Thymus (tissue), 11 donors: ENCODE data around the gene SORCS1. TPM values are rescaled to one million over a fixed set of nuclear protein-coding genes. Genes with fewer than 3 reads are reported as not detected.

Experiments
- DNase-seq, 9 donors: peaks; one replicate each; pipeline ENCODE4 v3.0.0-alpha.2; 2013; ENCODE audit warnings: low spot score in 9 of 9, low read depth in 6 of 9, missing footprints in 1 of 9
- H3K27ac ChIP-seq, 2 donors: one replicate each; pipeline ENCODE4 v1.5.1; 2013; ENCODE audit warnings: control low read depth in 1 of 2, low read depth in 1 of 2, low read length in 1 of 2, mild to moderate bottlenecking in 1 of 2, moderate library complexity in 1 of 2
- H3K27me3 ChIP-seq, 2 donors: one replicate each; pipeline ENCODE4 v1.5.1; 2013; ENCODE audit warnings: low read length in 1 of 2; ENCODE audit not compliant: control insufficient read depth in 2 of 2, insufficient read depth in 1 of 2
- H3K36me3 ChIP-seq, 2 donors: one replicate each; pipeline ENCODE4 v1.5.1; 2013; ENCODE audit warnings: low read length in 1 of 2, mild to moderate bottlenecking in 1 of 2, moderate library complexity in 1 of 2; ENCODE audit not compliant: control insufficient read depth in 2 of 2, insufficient read depth in 2 of 2
- H3K4me1 ChIP-seq, 2 donors: one replicate each; pipeline ENCODE4 v1.5.1; 2013; ENCODE audit warnings: low read length in 2 of 2; ENCODE audit not compliant: control insufficient read depth in 2 of 2, insufficient read depth in 2 of 2
- H3K4me3 ChIP-seq, 2 donors: one replicate each; pipeline ENCODE4 v1.5.1; 2013; ENCODE audit warnings: low read length in 2 of 2, control low read depth in 1 of 2, mild to moderate bottlenecking in 1 of 2
- H3K9me3 ChIP-seq, 2 donors: one replicate each; pipeline ENCODE4 v1.5.1; 2013; ENCODE audit warnings: low read length in 1 of 2, mild to moderate bottlenecking in 1 of 2; ENCODE audit not compliant: control insufficient read depth in 2 of 2, insufficient read depth in 1 of 2
- WGBS: extraction: QIAGEN DNeasy Blood & Tissue Kit; methylation state at CpG from one replicate; pipeline ENCODE4 v1.1.7; 2013; 5-methylcytosine and 5-hydroxymethylcytosine counted together
- polyA plus RNA-seq: library from polyadenylated mRNA; stranded (reverse); fragments of 200-250 nt; gene quantifications from one replicate; pipeline ENCODE4 v1.2.3, GENCODE V29; 2013
- total RNA-seq: library from RNA; stranded (reverse); fragments of 120-200 nt; gene quantifications from one replicate; pipeline ENCODE4 v1.2.4, GENCODE V29; 2013
- donor health status: healthy.

SORCS1 gene
- total and polyA plus RNA-seq, 2 donors: 1.1 to 3.6 TPM

GRCh38 chr10:106660550-106660949, 504.0 kb downstream of the SORCS1 start:
- H3K27me3 ChIP-seq: no peaks in the 10 kb centered on the region
- 91% methylated on average over 3 of the region's 3 CpGs for WGBS
- no peaks in the 10 kb centered on the region for H3K36me3 ChIP-seq
- H3K4me3 ChIP-seq: no peak overlapping the region
- DNase-seq: no peak
- no peaks in the 10 kb centered on the region for H3K9me3 ChIP-seq
- no peak overlapping the region for H3K27ac ChIP-seq
- no peaks in the 10 kb centered on the region for H3K4me1 ChIP-seq

DNA sequence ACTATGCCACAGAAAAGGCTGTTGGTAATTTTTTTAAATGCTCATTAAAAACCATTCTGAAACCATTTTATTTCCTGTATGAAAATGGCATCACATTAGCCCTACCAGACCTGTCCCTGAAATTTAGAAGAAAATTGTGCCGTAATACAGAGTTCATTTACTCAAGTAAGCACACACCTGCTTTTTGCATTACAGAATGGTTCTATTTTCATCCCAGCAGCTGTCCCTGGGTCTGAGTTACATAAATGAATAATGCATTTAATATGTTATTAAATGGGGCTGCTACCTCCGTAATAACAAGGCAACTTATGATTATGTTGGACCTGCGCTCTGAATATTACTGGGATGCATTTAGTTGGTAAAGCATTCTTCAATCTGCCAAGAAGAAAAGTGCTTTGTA, 508.9 kb downstream of the SORCS1 start:
- no peak overlapping the region for H3K27ac ChIP-seq
- no peak for DNase-seq
- WGBS: 95% methylated on average over 3 of the region's 3 CpGs
- no peaks in the 10 kb centered on the region for H3K9me3 ChIP-seq
- no peaks in the 10 kb centered on the region for H3K27me3 ChIP-seq
- no peaks in the 10 kb centered on the region for H3K4me1 ChIP-seq
- no peak overlapping the region for H3K4me3 ChIP-seq
- no peaks in the 10 kb centered on the region for H3K36me3 ChIP-seq

DNA sequence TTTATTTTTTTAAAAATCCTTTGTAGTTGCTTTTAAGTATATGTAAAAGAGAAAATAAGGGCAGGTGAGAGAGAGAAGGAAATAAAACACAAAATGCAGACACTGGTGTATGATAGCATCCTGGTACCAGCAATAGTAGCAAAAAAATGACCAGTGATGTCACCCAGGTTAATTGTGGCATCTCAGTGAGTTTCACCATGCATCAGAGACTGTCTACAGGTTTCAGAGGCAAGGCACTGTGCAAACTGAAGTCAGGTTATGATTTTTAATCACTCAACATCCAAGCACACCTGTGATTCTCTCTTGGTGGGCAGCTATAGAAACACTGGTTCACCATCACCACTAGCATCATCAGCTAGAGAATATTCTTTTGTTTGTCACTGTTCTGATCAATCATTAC, 509.3 kb downstream of the SORCS1 start:
- Histone ChIP-seq H3K27me3 (no peaks in the 10 kb centered on the region), H3K4me1 (no peaks in the 10 kb centered on the region), H3K9me3 (no peaks in the 10 kb centered on the region), H3K4me3 (no peak overlapping the region), H3K36me3 (no peaks in the 10 kb centered on the region), H3K27ac (no peak overlapping the region)
- DNase-seq: no peak

- Histone ChIP-seq H3K27me3 (no peaks in the 10 kb centered on the region), H3K4me1 (no peaks in the 10 kb centered on the region), H3K4me3 (no peak overlapping the region), H3K36me3 (no peaks in the 10 kb centered on the region), H3K27ac (no peak overlapping the region), H3K9me3 (no peaks in the 10 kb centered on the region)
- WGBS: 86% methylated on average over 9 of the region's 9 CpGs
- peak in 2 of 9 donors; percentile 1 to 12 for DNase-seq
These were observed 512.2 kb downstream of the SORCS1 start for GRCh38 chr10:106652279-106652678.

DNA sequence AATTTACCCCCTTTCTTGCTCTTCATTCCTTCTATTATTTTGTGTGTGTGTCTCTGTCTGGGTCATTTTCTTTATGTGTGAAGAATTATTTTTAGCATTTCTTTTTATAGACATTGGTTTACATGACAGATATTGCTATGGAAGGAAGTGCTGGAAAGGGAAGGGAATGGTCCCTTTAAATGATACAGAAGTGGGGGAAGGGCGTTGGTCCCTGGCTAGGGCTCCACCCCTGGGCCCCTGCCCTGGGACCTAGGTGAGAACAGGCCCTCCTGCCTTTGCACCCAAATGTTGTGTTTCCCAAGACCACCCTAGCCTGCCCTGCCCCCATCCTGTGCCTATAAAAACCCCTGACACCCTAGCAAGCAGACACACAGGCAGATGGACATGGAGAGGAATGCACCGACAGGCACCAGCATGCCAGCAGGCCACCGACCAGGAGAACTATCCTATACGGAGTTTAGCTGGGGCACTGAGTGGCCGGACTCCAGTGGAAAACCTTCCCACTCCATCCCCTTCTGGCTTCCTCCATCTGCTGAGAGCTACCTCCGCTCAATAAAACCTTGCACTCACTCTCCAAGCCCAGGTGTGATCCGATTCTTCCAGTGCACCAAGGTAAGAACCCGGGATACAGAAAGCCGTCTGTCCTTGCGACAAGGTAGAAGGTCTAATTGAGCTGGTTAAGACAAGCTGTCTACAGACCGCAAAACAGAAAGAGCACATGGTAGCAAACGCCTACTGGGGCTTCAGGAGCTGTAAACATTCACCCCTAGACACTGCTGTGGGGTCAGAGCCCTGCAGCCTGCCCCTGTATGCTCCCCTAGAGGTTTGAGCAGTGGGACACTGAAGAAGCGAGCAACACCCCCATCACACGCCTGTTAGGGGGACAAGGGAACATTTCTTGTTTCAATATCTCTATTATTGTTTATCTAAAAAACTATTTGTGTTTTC, 515.7 kb downstream of the SORCS1 start:
- 85% methylated on average over 14 of the region's 14 CpGs for WGBS
- DNase-seq: no peak

DNA sequence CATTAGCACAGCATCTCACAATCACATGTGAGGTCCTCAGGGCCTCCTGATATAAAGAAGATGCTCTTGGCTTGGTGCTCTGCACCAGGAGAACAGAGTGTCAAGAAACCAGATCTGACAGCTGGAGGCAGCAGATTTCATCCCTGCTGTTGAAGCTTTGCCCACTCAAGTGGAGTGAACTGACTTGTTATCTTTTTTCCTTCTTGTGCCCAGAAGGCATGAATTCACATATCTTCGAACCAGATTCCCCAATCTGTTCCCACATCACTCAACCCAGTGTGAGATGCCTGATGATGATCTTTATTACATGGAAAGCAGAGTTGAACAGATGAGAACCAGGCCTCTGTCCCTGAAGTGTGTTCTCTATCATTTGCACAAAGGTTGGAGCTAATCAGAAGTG, 521.0 kb downstream of the SORCS1 start:
- Histone ChIP-seq H3K4me1 (no peaks in the 10 kb centered on the region), H3K27me3 (no peaks in the 10 kb centered on the region), H3K4me3 (no peak overlapping the region), H3K9me3 (no peaks in the 10 kb centered on the region), H3K36me3 (no peaks in the 10 kb centered on the region), H3K27ac (no peak overlapping the region)
- WGBS: 87% methylated on average over 1 of the region's 1 CpG
- DNase-seq: no peak

More for the DNA sequence above, 515.7 kb downstream of the SORCS1 start:
- Histone ChIP-seq H3K4me3 (no peak overlapping the region), H3K27me3 (no peaks in the 10 kb centered on the region), H3K4me1 (no peaks in the 10 kb centered on the region), H3K9me3 (no peaks in the 10 kb centered on the region), H3K27ac (no peak overlapping the region), H3K36me3 (no peaks in the 10 kb centered on the region)

- H3K36me3 ChIP-seq: no peaks in the 10 kb centered on the region
- DNase-seq: no peak
- H3K4me1 ChIP-seq: no peaks in the 10 kb centered on the region
- no peaks in the 10 kb centered on the region for H3K27me3 ChIP-seq
- H3K27ac ChIP-seq: no peak overlapping the region
- H3K4me3 ChIP-seq: no peak overlapping the region
- no peaks in the 10 kb centered on the region for H3K9me3 ChIP-seq
These were observed 526.6 kb downstream of the SORCS1 start for GRCh38 chr10:106637873-106638272.

DNA sequence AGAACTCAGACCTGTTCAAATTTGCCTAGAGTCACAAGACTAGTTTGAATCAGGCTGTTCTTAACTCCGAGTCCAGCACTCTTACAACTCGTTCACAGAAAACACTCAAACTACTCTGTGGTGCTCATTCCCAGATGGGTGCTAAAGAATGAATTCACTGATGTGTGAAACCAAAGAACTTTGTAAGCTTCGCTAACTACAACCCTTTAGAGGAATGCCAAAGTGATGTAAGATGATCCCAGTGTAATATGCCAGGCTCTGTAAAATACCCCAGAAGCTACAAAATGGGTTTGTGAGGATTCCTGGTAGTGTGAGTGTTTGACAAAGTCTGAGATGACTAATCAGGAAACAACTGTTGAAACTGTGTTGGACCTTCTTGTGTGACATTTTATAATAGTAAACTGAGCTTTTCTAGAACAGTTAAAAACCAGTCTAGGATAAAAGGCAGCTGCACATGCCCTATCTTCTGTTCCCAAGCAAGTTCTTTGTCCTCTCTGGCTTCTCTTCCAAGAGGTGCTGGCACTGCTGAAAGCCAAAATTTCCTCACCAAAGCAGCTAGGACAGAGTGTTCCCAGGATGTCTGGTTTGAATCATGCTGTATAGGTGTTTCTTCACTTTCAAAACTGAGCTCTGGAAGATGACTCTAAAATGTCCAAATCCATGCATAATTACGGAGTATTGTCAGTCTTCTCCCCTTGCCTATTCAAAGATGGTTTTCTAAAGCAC, 527.6 kb downstream of the SORCS1 start:
- no peaks in the 10 kb centered on the region for H3K4me1 ChIP-seq
- no peaks in the 10 kb centered on the region for H3K36me3 ChIP-seq
- WGBS: 83% methylated on average over 4 of the region's 4 CpGs
- no peaks in the 10 kb centered on the region for H3K27me3 ChIP-seq
- no peak overlapping the region for H3K4me3 ChIP-seq
- no peaks in the 10 kb centered on the region for H3K9me3 ChIP-seq
- no peak for DNase-seq
- no peak overlapping the region for H3K27ac ChIP-seq

- H3K36me3 ChIP-seq: no peaks in the 10 kb centered on the region
- H3K9me3 ChIP-seq: no peaks in the 10 kb centered on the region
- WGBS: 92% methylated on average over 6 of the region's 6 CpGs
- no peak for DNase-seq
- no peaks in the 10 kb centered on the region for H3K4me1 ChIP-seq
- H3K27me3 ChIP-seq: no peaks in the 10 kb centered on the region
- no peak overlapping the region for H3K27ac ChIP-seq
- H3K4me3 ChIP-seq: no peak overlapping the region
These were observed 528.6 kb downstream of the SORCS1 start for GRCh38 chr10:106635947-106636346.
